HuH-7.5 (cell line): ENCODE results near the gene ARNT2.

Experiments used
- DNase-seq: peaks from one replicate; pipeline ENCODE4 v3.0.0; 2011; ENCODE audit warnings: low spot score

ARNT2 gene

DNA sequence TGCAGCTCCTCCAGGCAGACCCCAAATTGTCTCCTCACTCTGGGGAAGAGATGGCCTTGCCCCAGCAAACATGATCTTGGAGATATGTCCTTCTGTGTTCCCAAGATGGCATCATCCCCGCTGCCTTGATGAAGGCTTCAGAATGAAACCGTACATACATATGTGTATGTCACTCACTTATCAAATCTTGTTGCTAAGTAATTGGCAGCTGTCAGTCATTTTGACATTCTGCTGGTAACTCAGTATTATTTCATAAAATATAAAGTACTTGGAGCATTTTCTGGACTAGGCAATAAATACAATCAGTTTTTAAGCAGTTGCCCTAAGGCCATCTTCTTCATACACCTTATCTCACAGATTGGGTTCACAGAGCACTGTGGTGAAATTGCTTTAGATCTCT is 62.4 kb downstream of the ARNT2 start:
- DNase-seq, result no peak

DNA sequence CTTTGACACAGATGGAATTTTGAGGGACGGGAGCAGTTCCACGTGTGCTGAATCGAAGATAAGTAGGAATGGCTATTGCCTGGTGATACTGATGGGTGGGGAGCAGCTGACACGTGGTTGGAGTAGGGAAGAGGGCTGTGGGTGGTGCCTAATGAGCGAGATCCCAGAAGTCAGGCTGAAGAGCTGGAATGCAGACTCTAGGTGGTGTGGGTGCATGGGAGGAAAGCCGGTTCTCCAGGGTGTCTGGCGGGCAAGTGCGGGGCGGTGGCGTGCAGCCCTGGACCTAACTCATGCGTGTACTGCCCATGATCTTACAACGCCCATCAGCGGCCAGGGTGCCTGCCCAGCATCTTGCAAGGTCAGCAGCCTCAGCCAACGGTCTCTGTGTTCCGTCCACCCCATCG is 63.1 kb downstream of the ARNT2 start:
- DNase-seq, result no peak

- DNase-seq, result no peak
These were observed 64.6 kb downstream of the ARNT2 start for GRCh38 chr15:80468796-80469195.

- no peak for DNase-seq
These were observed 67.7 kb downstream of the ARNT2 start for GRCh38 chr15:80471881-80472280.

- no peak for DNase-seq
These were observed 69.4 kb downstream of the ARNT2 start for GRCh38 chr15:80473286-80474223.

- DNase-seq, result no peak
These were observed 70.3 kb downstream of the ARNT2 start for GRCh38 chr15:80474224-80475215.

- no peak for DNase-seq
These were observed 71.4 kb downstream of the ARNT2 start for GRCh38 chr15:80475572-80475971.

- no peak for DNase-seq
These were observed 71.9 kb downstream of the ARNT2 start for GRCh38 chr15:80476036-80476435.

DNA sequence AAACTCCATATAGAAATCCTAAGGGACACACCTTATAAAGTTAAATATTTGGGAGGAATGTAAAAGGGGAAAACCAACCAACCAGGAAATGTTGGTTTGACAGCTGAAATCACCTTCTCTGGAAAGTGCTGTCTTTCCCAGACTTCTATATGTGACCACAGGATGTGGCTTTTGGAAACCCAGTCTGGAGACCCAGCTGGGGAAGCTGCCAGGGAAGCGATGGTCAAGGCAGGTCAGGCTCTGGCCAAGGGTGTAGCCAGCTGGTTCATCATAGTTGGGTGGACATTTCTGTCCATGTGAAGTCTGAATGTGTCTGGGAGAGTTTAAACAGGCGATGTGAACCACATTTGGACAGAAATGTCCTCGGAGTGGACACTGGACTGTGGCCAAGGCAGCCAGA is 73.9 kb downstream of the ARNT2 start:
- DNase-seq, result no peak

DNA sequence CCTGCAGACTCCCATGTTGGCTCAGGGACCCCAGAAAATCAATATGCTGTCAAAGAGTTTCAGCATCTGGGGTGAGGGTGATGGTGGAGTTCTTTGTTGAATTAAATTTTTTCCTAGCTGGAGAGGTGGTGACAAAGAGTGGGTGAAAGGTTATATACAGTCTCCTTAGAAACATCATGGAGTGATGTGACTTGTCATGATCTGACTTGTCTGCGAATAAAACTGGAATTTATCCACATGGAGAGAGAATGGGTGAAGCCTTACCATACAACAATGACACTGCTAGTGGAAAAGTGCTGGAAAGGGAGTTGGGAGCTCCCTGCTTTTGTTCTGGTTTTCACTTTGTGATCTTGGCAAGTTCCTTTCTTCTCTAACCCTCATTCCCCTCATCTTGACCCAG is 75.0 kb downstream of the ARNT2 start:
- no peak for DNase-seq

DNA sequence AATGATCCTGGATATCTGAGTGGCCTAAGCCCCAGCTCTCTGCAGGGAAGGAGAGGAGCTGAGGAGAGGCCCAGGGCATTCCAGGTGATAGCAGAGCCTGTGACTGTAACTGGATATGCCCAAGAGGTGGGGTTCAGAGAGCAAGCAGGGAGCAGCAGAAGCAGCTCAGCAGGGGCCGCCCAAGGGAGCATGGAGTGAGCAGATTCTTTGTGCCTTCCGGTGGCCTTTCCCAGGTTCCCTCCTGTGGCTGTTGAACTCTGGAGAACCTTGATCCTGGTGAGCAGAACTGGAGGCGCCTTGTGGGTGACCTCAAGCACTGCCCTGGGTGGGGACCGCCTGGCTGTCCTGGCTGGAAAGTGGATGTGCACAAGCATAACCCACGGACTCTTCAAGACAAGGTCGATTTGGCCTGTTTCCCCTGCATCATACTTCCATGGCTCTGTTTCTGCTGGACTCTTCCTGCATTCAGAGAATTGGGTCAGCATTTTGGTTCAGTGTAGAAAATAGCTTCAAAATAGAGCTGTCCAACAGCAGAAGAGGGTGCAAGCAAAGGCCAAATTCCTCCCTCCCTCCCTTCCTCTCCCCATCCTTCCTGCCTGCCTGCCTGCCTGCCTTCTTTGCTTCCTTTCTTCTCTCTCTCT is 76.1 kb downstream of the ARNT2 start:
- DNase-seq, result no peak

- no peak for DNase-seq
These were observed 76.7 kb downstream of the ARNT2 start for GRCh38 chr15:80480909-80481308.

GRCh38 chr15:80482696-80483095 is 78.5 kb downstream of the ARNT2 start:
- DNase-seq, result no peak

- no peak for DNase-seq
These were observed 79.6 kb downstream of the ARNT2 start for GRCh38 chr15:80483725-80484161.

DNA sequence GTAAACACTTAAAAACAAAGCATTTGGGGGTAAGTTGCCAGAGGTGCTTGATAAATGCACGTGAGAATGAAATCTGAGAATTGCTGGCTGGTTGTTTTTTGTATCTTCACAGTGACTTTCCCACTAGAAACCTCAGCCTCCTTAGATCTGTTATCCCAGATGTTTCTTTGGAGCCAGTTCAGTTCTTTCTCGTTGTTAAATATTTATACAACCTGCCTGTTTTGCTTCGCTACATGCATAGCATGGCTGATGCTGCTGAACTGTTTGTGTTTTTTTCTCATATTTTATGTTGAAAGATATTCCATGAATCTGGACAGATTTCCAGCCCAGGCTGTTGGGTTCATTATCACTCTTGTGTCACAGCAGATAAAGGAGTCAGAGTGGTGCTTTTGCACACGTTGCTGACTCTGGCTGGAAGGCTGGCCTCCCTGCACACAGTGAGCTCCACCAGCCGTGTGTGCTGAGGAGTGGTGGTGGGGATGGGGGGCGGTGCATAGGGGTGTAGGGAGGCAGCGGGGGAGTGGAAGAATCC is 80.2 kb downstream of the ARNT2 start:
- DNase-seq, result no peak

DNA sequence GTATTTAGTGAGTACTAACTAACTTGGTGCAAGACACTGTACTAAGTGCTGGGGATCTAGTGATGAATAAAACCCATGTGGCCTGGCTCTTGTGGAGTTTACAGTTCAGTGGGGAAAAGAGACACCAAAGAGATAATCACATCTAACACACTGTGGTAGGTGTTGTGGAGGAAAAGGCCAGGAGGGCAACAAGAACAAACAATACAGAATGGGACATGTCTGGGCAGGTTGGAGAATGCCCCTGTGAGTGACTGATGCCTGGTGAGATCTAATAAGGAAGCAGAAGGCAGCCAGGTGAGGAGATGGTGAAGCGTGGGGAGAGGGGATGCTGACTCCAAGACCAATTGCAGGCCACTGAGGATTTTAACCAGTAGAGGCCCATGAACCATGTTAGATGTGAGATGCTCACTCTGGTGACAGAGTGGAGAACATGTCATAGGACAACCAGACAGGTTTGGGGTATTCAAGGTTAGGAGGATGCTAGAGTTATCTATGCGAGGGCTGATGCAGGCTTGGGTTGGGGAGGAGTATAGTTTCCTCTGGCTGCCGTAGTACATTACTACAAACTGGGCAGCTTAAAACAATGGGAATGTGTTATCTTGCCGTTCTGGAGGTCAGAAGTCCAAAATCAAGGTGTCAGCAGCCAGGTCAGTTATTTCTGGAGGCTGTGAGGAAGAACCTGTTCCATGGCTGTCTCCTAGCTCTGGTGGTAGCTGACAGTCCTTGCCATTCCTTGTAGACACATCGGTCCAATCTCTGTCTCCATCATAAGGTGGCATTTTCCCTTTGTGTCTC is 81.4 kb downstream of the ARNT2 start:
- DNase-seq, result no peak

DNA sequence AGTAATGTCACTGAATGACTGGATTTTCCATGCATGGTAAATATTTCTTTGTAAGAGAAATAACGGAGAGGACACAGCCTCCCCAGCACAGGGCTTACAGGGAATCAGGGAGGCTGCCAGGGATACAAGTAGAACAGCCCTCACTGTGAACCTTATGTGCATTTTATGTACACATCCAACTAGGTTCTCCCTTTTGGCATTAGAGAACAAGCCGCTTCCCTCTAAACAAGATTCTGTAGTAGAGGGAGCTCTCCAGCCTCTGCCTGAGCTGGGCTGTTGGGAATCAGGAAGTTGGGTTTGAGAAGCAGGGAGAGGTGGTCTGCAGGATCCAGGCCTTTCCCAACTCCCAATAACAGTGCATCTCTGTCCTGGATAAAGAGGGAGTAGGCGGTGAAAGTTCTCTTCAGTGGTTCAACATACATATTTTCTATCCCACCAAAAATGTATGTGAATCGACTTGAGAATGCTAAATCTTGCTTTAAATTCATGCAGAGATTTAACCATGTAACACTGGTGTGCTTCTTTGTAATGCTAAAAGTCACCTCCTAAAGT is 83.7 kb downstream of the ARNT2 start:
- DNase-seq, result no peak

DNA sequence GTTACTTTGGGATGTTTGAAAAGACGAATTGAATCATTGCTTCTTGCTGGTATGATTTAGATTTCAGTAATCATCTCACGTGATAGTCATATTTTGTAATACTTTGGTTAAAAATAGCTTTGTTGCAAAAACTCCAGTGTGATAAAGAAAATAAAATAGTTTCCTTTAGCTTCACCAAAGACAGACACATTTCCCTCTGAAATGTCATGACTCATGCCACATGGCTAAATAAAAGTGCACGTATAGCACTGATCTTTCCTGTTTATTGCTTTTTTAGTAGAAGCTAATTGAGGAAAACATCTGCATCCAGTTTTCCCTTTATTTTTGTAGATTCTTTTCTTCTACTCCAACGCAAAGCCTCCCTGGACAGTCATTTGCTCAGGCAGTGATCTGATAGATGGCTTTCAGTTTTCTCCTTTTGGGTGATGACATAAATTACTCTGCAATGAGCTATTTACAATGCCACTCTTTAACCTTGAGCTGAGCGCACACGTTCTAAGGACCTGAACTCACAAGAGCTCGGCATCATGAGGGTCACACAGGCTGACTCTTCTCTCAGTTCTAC is 84.9 kb downstream of the ARNT2 start:
- DNase-seq, result no peak

GRCh38 chr15:80490431-80490990 is 86.3 kb downstream of the ARNT2 start:
- DNase-seq, result no peak
